Tibial nerve (tissue), 4 donors: ENCODE data around the gene HPCA. TPM values are rescaled to one million over a fixed set of nuclear protein-coding genes. Genes with fewer than 3 reads are reported as not detected.
"Not testable (repeated sequence)": the region's sequence is repeated elsewhere in the genome, so short reads cannot be mapped to it uniquely, and the experiment has no call there.

Source experiments
- DNase-seq, 2 donors: peaks; one replicate each; pipeline ENCODE4 v3.0.0-alpha.2; 2019; ENCODE audit warnings: low spot score in 2 of 2
- H3K27ac ChIP-seq, 4 donors: fragments of 200-600 bp; sonication (generic) in 3 of 4; one replicate each; pipeline ENCODE4 v1.5.1; 2017 to 2019; ENCODE audit warnings: mild to moderate bottlenecking in 1 of 4
- H3K27me3 ChIP-seq, 2 donors: fragments of 200-600 bp; sonication (generic) in 1 of 2; one replicate each; pipeline versions ENCODE4 v1.5.1 to v1.6.0; 2017 to 2019
- H3K36me3 ChIP-seq, 3 donors: fragments of 200-600 bp; sonication (generic); one replicate each; pipeline ENCODE4 v1.5.1; 2018 to 2019
- H3K4me1 ChIP-seq, 4 donors: fragments of 200-600 bp; sonication (generic) in 3 of 4; one replicate each; pipeline ENCODE4 v1.5.1; 2017 to 2019
- H3K4me3 ChIP-seq, 4 donors: fragments of 200-600 bp; sonication (generic) in 3 of 4; one replicate each; pipeline ENCODE4 v1.5.1; 2017 to 2019; ENCODE audit warnings: mild to moderate bottlenecking in 1 of 4, moderate library complexity in 1 of 4
- H3K9me3 ChIP-seq, 4 donors: fragments of 200-600 bp; sonication (generic) in 3 of 4; one replicate each; pipeline ENCODE4 v1.5.1; 2017 to 2019
- CTCF ChIP-seq, 5 experiments: fragments of 200-600 bp in 3 of 5; fragments of 450-650 bp in 2 of 5; sonication (generic) in 3 of 5; IDR thresholded peaks; one replicate each; pipeline ENCODE4 v1.5.1; 2016 to 2019; ENCODE audit warnings: antibody characterized with exemption in 5 of 5, mild to moderate bottlenecking in 3 of 5, moderate library complexity in 2 of 5
- EP300 ChIP-seq, 2 donors: sonication (generic); formaldehyde crosslinking; IDR thresholded peaks; one replicate each; pipeline ENCODE4 v1.6.1; 2017; ENCODE audit warnings: antibody characterized with exemption in 2 of 2, mild to moderate bottlenecking in 1 of 2
- POLR2A ChIP-seq, 2 donors: fragments of 450-650 bp; IDR thresholded peaks; one replicate each; pipeline ENCODE4 v1.6.1; 2017; ENCODE audit warnings: antibody characterized with exemption in 2 of 2, mild to moderate bottlenecking in 2 of 2, moderate library complexity in 2 of 2
- WGBS, 2 donors: methylation state at CpG; one replicate each; pipeline ENCODE4 v1.1.5; 2018; 5-methylcytosine and 5-hydroxymethylcytosine counted together
- total RNA-seq, 4 donors: library from RNA; depleted of rRNA; stranded (reverse); fragments of >200 nt; gene quantifications; one replicate each; pipeline ENCODE4 v1.1.0, GENCODE V29; 2016

Gene HPCA
- total RNA-seq, 4 donors from 2014 or later, result not detected

GRCh38 chr1:32902535-32902920 is 16.2 kb downstream of the HPCA start:
- Histone ChIP-seq H3K4me3 (no peak overlapping the region), H3K36me3 (no peaks in the 10 kb centered on the region), H3K9me3 (no peaks in the 10 kb centered on the region), H3K4me1 (peaks cover 0 to 16% (median 3%) of the 10 kb centered on the region in 4 donors), H3K27me3 (peaks cover 0 to 22% of the 10 kb centered on the region in 2 donors), H3K27ac (no peak overlapping the region)
- WGBS, 2 donors, result 77 to 86% methylated on average over 4 to 6 of the region's 6 CpGs
- TF ChIP-seq EP300 (IDR thresholded peaks at IDR 0.05) (no peak), CTCF (IDR thresholded peaks at IDR 0.05) (no peak), POLR2A (IDR thresholded peaks at IDR 0.05) (no peak)
- no peak for DNase-seq

GRCh38 chr1:32903991-32904785 is 17.9 kb downstream of the HPCA start:
- 71% methylated on average over 3 of the region's 3 CpGs for WGBS, 2 donors
- Histone ChIP-seq H3K36me3 (no peaks in the 10 kb centered on the region), H3K27ac (peak overlapping the region in 1 of 4 donors; percentile 35), H3K4me3 (no peak overlapping the region), H3K4me1 (peaks cover 0 to 16% (median 3%) of the 10 kb centered on the region in 4 donors), H3K27me3 (peaks cover 0 to 22% of the 10 kb centered on the region in 2 donors), H3K9me3 (no peaks in the 10 kb centered on the region)
- TF ChIP-seq CTCF (IDR thresholded peaks at IDR 0.05) (no peak), EP300 (IDR thresholded peaks at IDR 0.05) (no peak), POLR2A (IDR thresholded peaks at IDR 0.05) (no peak)
- no peak for DNase-seq

GRCh38 chr1:32904797-32905196 is 18.5 kb downstream of the HPCA start:
- Histone ChIP-seq H3K27ac (peak overlapping the region in 1 of 4 donors; percentile 35), H3K4me1 (peaks cover 0 to 16% (median 3%) of the 10 kb centered on the region in 4 donors), H3K4me3 (no peak overlapping the region), H3K36me3 (no peaks in the 10 kb centered on the region), H3K27me3 (peaks cover 0 to 22% of the 10 kb centered on the region in 2 donors), H3K9me3 (no peaks in the 10 kb centered on the region)
- 61% methylated on average over 2 of the region's 2 CpGs for WGBS, 2 donors
- no peak for DNase-seq
- no peak for TF ChIP-seq POLR2A (IDR thresholded peaks at IDR 0.05)
- TF ChIP-seq EP300 (IDR thresholded peaks at IDR 0.05), result no peak
- TF ChIP-seq CTCF (IDR thresholded peaks at IDR 0.05), result no peak

GRCh38 chr1:32905588-32905987 is 19.3 kb downstream of the HPCA start:
- not testable (repeated sequence) for H3K4me1 ChIP-seq, H3K4me3 ChIP-seq, H3K36me3 ChIP-seq, DNase-seq, H3K9me3 ChIP-seq
- WGBS, 2 donors, result 79 to 82% methylated on average over 10 of the region's 10 CpGs
- Histone ChIP-seq H3K27ac (peak overlapping the region in 1 of 4 donors; percentile 35), H3K27me3 (peaks cover 0 to 18% of the 10 kb centered on the region in 2 donors)

- DNase-seq, result no peak
- H3K36me3 ChIP-seq, result no peaks in the 10 kb centered on the region
- 77 to 80% methylated on average over 7 of the region's 7 CpGs for WGBS, 2 donors
Measured at GRCh38 chr1:32906654-32907053, 20.4 kb downstream of the HPCA start.

More at GRCh38 chr1:32906654-32907053, 20.4 kb downstream of the HPCA start:
- Histone ChIP-seq H3K4me1 (peaks cover 0 to 1% (median 0%) of the 10 kb centered on the region in 4 donors), H3K27me3 (peaks cover 0 to 12% of the 10 kb centered on the region in 2 donors), H3K27ac (no peak overlapping the region), H3K9me3 (no peaks in the 10 kb centered on the region), H3K4me3 (no peak overlapping the region)
- TF ChIP-seq CTCF (IDR thresholded peaks at IDR 0.05) (no peak), POLR2A (IDR thresholded peaks at IDR 0.05) (no peak), EP300 (IDR thresholded peaks at IDR 0.05) (no peak)
